GM12875 (cell line): ENCODE data around the gene MYO16.
"Not testable (repeated sequence)": the region's sequence is repeated elsewhere in the genome, so short reads cannot be mapped to it uniquely, and the experiment has no call there.

Experiments
- H3K4me3 ChIP-seq: one replicate; pipeline ENCODE4 v1.5.1; 2011; ENCODE audit warnings: low read depth, low read length, control low read depth
- TF ChIP-seq, protein P1 (sequence below): IDR thresholded peaks from 2 replicates; pipeline ENCODE4 v1.5.1; 2011; ENCODE audit warnings: low read depth, mild to moderate bottlenecking, control low read depth, inconsistent platforms, low read length, moderate library complexity, borderline replicate concordance; ENCODE audit not compliant: insufficient read depth

MYO16 gene

DNA sequence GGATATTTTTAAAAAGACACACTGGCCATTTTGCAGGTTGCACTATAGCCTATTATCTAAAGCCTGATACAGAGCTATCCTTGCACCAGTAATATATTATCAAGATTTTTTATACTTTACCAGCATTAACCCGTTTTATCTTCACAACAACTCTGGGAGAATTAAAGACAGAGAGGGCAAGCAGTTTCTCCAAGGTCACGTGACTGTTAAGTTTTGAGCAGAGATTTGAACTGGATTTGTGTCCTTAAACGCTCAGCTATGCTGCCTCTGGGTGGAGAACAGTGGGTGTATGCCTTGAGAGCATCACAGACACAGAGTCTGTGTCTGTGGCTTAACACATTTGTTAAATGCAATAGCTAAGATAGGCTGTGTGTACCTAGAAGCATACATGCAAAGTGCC is 147.2 kb downstream of the MYO16 start:
- TF ChIP-seq, protein P1, sequence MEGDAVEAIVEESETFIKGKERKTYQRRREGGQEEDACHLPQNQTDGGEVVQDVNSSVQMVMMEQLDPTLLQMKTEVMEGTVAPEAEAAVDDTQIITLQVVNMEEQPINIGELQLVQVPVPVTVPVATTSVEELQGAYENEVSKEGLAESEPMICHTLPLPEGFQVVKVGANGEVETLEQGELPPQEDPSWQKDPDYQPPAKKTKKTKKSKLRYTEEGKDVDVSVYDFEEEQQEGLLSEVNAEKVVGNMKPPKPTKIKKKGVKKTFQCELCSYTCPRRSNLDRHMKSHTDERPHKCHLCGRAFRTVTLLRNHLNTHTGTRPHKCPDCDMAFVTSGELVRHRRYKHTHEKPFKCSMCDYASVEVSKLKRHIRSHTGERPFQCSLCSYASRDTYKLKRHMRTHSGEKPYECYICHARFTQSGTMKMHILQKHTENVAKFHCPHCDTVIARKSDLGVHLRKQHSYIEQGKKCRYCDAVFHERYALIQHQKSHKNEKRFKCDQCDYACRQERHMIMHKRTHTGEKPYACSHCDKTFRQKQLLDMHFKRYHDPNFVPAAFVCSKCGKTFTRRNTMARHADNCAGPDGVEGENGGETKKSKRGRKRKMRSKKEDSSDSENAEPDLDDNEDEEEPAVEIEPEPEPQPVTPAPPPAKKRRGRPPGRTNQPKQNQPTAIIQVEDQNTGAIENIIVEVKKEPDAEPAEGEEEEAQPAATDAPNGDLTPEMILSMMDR, result no peak
- no peak overlapping the region for H3K4me3 ChIP-seq

DNA sequence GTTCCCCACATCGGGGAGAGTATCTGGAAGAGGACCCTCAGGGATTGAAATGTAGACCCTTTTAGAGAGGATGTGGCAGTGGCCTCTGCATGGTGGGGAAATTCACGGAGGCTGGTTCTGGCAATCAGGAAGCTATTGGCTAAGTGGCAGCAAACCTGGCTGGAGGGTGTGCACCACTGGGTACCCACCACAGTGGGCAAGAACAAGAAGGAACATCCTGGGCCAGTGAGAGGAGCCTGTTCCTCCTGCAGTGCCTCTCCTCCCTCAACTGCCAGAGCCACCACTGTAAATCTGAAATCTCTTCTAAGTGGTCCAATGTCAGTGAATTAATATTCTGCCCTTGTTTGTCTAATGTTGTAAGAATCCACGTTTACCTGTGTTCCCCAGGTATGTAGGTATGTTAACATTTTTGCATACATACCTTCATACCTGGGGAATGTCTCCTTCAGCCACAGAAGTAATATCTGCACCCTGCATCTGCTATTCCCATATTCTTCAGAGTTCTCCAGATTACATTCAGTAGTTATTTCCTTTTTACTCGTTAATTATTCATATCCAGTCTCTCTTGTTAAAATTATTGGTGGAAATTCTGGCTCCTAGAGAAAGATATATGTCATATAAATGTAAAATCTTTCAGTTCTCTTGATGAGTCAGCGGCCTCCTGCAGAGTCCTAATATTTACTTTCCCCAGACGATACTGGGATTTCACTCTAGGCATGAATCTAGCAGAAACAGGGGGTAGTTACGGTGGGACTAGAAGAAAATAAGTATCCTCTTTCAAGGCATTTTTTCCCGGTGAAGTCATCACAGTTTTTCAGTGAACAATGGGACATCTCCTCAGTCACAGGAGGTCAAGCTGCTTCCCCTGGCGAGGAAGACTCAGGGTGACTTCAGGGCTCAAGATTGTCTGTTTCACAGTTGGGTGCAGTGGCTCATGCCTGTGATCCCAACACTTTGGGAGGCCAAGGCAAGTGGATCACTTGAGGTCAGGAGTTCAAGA is 148.3 kb downstream of the MYO16 start:
- no peak overlapping the region for H3K4me3 ChIP-seq
- TF ChIP-seq, protein P1, result no peak

DNA sequence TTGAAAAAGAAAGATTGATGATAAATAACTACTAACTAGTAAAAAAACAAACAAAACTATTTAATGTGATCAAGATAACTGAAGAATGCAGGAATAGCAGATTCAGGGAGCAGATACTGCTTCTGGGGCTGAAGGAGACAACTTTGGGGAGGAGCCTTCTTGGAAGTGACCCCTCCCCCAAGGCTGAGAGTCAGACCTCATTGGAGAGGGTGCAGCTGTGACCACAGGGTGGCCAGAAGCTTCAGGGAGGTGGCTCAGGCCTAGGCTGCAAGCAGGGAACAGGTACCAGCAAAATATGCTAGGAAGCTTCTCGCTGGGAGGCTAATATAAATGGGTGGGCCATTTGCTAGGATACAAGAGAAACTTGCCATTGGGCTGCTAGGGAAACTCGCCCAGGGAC is 149.9 kb downstream of the MYO16 start:
- no peak overlapping the region for H3K4me3 ChIP-seq
- TF ChIP-seq, protein P1, result no peak

DNA sequence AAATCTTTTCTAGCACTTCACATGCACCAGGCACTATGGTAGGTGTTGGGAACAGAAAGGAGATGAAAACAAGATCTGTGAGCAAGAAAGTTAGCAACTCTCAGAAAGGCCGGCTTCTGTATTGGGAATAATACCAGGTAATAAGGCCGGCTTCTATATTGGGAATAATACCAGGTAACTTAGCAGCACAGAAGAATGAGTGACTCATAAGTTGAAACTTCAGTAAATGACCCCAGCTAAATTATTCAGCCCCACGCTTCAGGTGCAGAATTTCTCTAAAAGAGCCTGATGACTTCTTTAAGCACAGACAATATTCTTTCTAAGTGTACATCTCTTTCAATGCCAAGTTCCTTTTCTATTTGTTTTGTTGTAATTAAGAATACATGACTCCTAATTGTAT is 151.3 kb downstream of the MYO16 start:
- TF ChIP-seq, protein P1, result no peak
- H3K4me3 ChIP-seq, result no peak overlapping the region

DNA sequence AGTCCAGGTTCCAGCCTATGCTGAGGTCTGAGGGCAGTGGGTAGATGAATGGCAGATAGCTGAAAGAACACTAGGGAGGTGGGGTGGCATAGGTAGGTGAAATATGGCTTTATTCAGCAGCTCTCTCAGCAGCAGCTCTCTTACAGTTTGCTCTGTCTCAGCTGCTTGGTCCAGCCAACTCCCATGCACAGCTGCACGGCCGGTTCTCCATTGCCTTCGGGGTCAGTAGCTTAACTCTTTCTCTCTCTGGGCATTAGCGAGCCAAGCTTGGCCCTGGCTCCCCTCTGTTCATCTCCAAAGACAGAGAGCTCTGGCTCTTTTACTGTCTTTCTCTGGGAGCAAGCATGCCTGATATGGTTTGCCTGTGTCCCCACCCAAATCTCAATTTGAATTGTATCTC is 151.9 kb downstream of the MYO16 start:
- TF ChIP-seq, protein P1, result no peak
- H3K4me3 ChIP-seq, result no peak overlapping the region

DNA sequence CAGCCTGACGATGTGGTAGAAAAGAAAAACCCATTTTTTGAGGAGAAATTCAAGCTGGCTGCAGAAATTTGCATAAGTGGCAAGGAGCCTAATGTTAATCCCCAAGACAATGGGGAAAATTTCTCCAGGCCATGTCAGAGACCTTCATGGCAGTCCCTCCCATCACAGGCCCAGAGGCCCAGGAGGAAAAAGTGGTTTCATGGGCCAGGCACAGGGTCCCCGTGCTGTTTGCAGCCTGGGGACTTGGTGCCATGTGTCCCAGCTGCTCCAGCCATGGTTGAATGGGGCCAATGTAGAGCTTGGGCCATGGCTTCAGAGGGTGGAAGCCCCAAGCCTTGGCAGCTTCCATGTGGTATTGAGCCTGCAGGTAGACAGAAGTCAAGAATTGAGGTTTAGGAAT is 153.1 kb downstream of the MYO16 start:
- H3K4me3 ChIP-seq, result not testable (repeated sequence)

DNA sequence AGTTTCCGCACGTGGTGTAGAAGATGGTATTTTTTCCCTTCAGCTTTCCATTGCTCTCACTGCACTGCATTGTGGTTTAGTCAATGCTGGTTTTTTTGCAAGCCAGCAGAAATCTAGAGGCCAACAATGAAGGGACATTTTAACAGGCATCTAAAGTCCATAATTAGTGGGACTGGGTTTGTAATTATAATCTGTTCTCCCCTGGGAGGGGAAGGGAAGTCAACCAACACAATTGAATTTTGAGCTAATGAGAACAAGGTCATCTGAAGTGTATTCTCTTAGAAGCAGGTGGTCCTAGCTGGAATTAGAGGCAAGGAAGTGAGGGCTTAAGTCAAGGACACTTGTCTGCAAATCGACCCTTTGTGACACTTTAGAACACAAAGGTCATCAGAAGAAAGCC is 156.4 kb downstream of the MYO16 start:
- no peak overlapping the region for H3K4me3 ChIP-seq
- TF ChIP-seq, protein P1, result no peak
